ENCODE measurements around the gene TAF8.
A peak's percentile ranks its signal among the peaks of the same experiment; 100 is the strongest.

TAF8 gene

DNA sequence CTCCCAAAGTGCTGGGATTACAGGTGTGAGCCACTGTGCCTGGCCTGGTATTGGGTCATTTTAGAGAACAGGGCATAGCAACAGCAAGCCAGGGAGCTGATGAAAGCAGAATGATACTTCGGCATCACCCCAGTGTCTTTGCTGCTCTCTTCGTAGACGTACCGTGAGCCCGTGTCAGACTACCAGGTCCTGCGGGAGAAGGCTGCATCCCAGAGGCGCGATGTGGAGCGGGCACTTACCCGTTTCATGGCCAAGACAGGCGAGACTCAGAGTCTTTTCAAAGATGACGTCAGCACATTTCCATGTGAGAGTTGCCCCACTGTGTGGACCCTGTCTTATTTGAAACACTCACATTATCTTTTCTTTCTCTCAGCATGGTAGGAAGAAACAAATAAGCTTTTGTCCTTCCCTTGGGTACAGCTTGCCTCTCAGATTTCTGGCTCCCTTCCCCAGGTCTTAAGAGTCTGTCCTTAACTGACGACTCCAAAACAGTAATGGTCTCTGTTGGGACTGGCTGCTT lies 15.9 kb downstream of the TAF8 start:
- no peak for DNase-seq

DNA sequence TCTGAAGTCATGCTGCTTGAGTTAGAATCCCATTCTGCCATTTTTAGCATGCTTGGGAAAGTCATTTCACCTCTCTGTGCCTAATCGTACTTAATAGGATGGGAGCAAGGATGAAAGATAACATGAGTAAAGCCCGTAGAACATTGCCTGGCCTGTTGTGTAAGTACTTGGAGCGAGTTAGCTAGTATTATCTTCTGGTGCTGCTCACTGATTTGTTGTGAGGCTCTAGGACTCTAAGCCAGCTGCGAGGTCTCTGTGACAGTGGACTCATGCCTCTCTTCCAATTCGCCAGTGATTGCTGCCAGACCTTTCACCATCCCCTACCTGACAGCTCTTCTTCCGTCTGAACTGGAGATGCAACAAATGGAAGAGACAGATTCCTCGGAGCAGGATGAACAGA lies 17.8 kb downstream of the TAF8 start:
- DNase-seq = no peak

DNA sequence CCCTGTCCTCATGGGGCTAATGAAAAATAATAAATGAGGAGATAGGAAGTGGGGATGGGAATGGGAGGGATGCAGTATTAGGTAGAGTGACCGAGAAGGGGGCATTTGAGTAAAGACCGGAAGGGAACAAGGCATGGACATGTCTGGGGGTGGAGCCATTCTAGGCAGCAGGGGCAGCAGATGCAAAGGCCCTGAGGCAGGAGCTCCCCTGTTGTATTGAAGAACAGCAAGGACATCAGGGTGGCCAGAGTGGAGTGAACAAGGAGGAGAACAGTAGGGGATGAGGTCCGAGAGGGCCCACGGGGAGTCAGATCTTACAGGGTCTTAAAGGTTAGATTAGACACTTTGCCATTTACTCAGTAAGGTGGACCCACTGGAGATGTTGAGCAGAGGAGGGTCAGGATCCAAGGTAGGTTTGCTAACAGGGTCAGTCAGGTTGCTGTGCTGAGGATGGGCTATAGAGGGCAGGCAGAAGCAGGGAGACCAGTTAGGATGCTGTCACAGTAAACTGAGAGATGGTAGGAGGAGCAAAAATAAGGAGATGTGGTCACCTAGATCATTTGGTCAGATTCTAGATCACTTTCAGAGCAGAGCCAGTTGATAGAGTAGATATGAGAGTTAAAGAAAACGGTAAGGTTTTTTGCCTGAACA lies 18.7 kb downstream of the TAF8 start:
- no peak for DNase-seq

- DNase-seq = no peak
These were observed 21.7 kb downstream of the TAF8 start for GRCh38 chr6:42071881-42072583.

DNA sequence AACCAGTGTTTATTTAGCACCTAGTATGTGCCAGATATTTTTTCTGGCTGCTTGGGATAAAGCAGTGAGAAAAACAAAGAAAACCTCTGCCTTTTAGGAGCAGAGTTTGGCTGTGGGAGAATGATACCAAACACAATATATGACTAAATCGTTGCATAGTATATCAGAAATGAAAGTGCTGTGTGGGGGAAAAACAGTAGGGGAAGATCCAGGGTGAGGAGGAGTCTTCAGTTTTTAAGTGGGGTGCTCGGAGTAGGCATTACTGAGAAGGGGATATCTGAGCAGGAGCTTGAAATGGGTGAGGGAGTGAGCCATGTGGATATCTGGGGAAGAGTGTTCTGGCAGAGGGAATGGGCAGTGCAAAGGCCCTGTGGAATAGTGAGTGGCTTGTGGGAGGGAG lies 23.0 kb downstream of the TAF8 start:
- DNase-seq = no peak

DNA sequence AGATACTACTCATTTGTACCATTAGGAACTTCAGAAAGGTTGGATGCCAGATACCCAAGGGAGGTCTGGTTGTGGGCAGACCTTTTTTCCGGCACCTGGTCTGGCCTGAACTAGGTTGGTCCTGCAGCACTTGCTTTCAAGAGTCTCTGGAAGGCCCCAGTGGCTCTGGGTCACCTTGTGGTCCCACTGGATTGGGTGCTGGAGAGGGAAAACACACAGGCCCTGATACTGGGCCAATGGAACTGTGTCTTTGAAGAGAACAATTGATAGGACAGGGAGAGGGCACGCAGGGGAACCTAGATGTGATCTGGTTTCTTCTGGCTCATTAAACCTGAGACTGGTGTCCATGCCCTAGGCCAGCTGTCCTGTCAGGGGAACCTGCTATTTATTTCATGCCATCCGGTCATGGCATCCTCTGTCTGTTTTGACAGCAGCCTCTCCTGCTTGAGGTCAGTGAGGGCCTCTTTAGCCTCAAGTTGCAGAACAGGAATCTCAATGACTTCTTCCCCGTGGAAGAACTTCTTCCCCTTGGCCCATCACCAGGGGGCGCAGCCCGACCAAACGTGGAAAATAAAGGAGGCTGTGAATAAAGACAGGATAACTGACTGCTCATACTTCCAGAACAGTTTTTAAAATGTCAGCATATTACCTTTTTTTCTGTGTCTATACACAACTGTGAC lies 25.0 kb downstream of the TAF8 start:
- DNase-seq = peak in 1 of 2 donors; percentile 18

DNA sequence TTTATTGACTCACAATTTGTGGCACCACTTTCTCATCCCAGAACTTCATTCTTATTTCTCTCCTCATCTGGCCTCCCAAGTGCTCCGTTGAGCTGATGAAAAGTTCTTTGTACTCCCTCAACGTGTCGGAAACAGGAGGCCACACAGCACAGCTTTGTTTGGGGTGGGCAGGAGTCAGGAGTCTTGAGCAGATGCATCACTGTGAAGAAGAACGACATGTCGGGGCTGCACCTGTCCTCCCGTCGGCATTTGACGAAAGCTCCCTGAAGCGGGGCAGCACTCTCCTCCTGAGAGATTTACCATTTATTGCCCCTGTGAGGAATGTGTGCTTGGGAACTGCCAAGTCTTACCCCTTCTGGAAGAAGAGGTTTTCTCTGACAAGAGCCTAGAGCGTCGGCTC lies 28.1 kb downstream of the TAF8 start:
- no peak for DNase-seq

DNA sequence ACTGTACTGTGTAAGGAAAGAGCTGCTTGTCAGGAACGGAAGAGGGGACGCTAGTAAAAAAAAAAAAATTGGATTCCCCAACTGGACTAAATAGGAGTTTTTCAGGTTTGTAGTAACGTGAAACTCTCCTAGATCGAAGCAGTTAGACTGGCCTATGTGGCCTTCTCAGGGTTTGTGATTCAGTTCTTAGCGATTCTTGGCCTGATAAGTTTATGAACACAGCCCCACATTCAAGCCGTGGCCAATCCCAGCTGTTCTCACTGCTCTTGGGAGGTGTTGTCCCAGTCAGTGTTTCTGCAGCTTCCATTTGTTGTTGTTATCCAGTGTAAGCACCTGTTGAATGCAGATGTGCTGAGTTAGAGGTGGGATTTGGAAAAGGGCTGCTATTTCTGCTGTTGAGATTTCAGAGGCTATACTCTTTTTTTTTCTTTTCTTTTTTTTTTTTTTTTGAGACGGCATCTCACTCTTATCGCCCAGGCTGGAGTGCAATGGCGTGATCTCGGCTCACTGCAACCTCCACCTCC lies 29.7 kb downstream of the TAF8 start:
- no peak for DNase-seq

DNA sequence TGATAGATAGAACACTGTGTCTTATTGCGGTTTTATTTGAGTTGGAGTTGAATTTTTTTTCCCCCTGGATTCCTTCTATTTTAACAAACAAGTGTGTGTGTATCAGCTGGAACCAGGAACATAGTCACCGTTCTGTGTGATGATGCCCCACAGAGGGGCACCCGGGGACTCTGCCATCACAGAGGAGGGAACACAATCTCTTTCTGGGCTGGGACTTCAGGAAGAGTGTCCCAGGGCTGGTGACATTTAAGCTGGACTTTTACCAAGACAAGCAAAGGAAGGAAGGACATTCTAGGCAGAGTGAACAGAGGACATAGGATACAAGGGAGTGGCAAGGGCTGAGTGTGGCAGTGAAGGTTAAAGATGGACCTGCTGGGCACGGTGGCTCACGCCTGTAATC lies 33.2 kb downstream of the TAF8 start:
- no peak for DNase-seq

DNA sequence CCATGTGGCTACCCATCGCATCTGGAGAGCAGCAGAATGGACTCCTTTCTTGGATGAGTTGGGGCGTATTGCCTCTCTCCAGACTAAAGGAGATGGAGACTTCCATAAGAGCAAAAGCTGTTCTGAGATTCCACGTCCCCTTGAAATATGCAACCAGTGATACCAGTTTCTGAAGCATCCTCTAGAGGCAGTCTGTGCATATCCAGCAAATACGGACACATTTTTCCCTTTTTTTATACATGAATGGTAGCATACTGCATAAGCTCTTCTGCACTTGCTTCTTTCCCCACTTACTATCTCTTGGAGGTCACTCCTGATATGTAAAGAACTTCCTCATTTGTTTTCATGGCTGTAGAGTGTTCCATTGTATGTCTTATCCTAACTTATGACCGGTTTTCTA lies 34.6 kb downstream of the TAF8 start:
- DNase-seq = no peak

- no peak for DNase-seq
These were observed 36.0 kb downstream of the TAF8 start for GRCh38 chr6:42086046-42087035.

GRCh38 chr6:42088101-42088591 lies 37.8 kb downstream of the TAF8 start:
- no peak for DNase-seq

- DNase-seq = no peak
These were observed 40.7 kb downstream of the TAF8 start for GRCh38 chr6:42090819-42091717.

DNA sequence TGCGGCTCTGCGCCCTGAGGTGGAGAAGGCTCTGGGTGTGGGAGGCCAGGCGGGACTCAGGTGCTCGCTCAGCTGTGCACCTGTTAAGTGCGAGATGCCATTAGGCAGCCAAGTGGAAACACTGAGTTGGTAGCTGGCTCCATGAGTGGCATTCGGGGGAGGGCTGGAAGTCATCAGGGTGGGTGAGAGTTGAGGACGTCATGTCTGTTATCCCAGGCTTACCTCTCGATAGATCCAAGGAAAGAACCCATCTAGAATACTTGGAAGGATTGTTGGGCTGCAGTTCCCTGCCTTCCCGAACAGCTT lies 41.3 kb downstream of the TAF8 start:
- DNase-seq = no peak

GRCh38 chr6:42093582-42094329 lies 43.4 kb downstream of the TAF8 start:
- no peak for DNase-seq

- no peak for DNase-seq
These were observed 44.8 kb downstream of the TAF8 start for GRCh38 chr6:42095094-42095493.

DNA sequence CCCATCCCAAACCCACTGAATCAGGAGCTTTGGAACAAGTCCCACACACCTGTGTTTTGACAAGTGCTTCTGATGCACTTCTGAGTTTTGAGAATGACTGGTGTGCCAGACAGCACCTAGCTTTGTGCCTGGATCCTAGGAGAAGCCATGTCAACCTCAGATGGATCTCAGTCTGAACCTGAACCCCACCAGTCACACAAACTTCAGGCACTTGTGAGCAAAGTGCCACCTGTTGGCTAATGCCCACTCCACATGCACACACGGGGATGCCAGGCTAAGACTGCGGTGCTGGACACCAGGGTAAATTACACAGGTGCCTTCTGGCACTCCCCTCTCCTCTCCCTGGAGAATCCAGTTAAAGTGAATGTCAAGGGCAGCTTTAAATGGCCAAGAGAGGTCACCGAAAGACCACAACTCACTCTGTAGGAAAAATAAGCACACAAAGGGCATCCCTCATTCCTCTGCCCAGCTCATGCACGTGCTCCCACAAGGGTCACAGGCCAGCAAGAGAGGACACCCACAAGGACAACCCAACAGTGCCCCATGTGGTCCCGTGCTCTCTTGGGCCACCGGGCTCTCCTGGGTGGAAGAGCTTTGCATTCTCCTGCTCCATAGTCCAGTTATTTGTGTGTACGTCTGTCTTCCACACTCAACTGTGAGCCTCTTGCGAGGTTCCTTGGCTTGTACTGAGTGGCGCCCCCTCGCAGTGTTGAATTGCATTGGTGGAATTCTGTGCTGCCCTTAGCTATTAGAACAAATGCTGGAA lies 45.6 kb downstream of the TAF8 start:
- DNase-seq = no peak

- no peak for DNase-seq
These were observed 49.2 kb downstream of the TAF8 start for GRCh38 chr6:42099340-42100028.

Data from bone marrow (tissue), 2 donors.